ENCODE results near the gene EXOC6B. TPM values are rescaled to one million over a fixed set of nuclear protein-coding genes. Genes with fewer than 3 reads are reported as not detected.

Gene EXOC6B
- total RNA-seq, 2 experiments from 2014 or later, result 16.9 to 17.5 TPM

DNA sequence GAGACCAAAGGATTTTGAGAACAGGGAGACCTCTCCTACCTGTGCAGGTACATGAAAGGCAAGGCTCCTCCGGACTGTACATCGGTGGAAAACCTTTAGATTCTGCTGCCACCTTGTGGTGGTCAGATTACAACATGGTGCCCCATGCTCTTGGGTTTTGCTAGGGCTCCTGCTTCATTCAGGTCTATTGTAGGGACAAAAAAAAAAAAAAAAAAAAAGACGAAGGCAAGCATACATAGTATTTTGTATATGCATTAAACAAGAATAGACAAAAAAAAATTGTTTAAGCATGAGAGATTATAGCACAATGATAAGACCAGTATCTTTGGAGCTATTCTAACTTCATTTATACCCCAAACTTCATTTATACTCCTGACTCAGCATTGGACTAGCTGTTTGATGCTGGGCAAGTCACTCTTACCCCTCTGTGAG, 34.0 kb upstream of the EXOC6B start:
- Histone ChIP-seq H3K9me3 (ENCODE audit: control insufficient read depth in 1 of 2, insufficient read depth in 1 of 2, low read length in 2 of 2) (no peaks in the 10 kb centered on the region), H3K27ac (ENCODE audit: low read depth in 1 of 2, low read length in 2 of 2) (no peak overlapping the region), H3K4me1 (ENCODE audit: insufficient read depth, low read length) (peaks cover 10% of the 10 kb centered on the region), H3K36me3 (ENCODE audit: insufficient read depth, low read length) (no peaks in the 10 kb centered on the region), H3K4me3 (ENCODE audit: low read length) (no peak overlapping the region), H3K27me3 (ENCODE audit: control insufficient read depth in 1 of 2, insufficient read depth in 2 of 2, low read length in 2 of 2) (peaks cover 19 to 53% of the 10 kb centered on the region in 2 experiments)
- TF ChIP-seq, protein P1, sequence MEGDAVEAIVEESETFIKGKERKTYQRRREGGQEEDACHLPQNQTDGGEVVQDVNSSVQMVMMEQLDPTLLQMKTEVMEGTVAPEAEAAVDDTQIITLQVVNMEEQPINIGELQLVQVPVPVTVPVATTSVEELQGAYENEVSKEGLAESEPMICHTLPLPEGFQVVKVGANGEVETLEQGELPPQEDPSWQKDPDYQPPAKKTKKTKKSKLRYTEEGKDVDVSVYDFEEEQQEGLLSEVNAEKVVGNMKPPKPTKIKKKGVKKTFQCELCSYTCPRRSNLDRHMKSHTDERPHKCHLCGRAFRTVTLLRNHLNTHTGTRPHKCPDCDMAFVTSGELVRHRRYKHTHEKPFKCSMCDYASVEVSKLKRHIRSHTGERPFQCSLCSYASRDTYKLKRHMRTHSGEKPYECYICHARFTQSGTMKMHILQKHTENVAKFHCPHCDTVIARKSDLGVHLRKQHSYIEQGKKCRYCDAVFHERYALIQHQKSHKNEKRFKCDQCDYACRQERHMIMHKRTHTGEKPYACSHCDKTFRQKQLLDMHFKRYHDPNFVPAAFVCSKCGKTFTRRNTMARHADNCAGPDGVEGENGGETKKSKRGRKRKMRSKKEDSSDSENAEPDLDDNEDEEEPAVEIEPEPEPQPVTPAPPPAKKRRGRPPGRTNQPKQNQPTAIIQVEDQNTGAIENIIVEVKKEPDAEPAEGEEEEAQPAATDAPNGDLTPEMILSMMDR (IDR thresholded peaks at IDR 0.05), result peak; percentile 67
- ATAC-seq (ENCODE audit: poor library complexity) (peak; percentile 71), DNase-seq (peak; percentile 40 to 81 (median 48))
- Mint-ChIP-seq H3K4me1 (ENCODE audit: low read depth) (peaks cover 6% of the 10 kb centered on the region), H3K4me3 (no peak overlapping the region), H3K36me3 (ENCODE audit: low read depth) (no peaks in the 10 kb centered on the region), H3K27ac (no peak overlapping the region), H3K27me3 (peaks cover 74% of the 10 kb centered on the region), H3K9me3 (no peaks in the 10 kb centered on the region)
- POLR2A ChIA-PET, result no interaction called here
- CTCF ChIA-PET, result interaction anchor here (0.6 to 1.7 kb wide), 9 partner anchors 12 to 424 kb away, joined by 3 to 11 read pairs (median 4); no protein-coding TSS in a partner anchor
- intact Hi-C loops (cut with DNase I, micrococcal nuclease), result loop anchor here (1.0 to 10.0 kb wide), 3 partner anchors 89 to 1315 kb away; no protein-coding TSS in a partner anchor

GRCh38 chr2:72851333-72851732, 25.5 kb upstream of the EXOC6B start:
- intact Hi-C loops (cut with DNase I, micrococcal nuclease), result no loop called here
- no peak overlapping the region for H3K27ac ChIP-seq (ENCODE audit: low read depth in 1 of 2, low read length in 2 of 2)
- DNase-seq (no peak), ATAC-seq (ENCODE audit: poor library complexity) (no peak)
- Mint-ChIP-seq H3K27me3 (peaks cover 46% of the 10 kb centered on the region), H3K9me3 (no peaks in the 10 kb centered on the region), H3K36me3 (ENCODE audit: low read depth) (no peaks in the 10 kb centered on the region), H3K4me3 (no peak overlapping the region), H3K27ac (no peak overlapping the region), H3K4me1 (ENCODE audit: low read depth) (no peaks in the 10 kb centered on the region)
- H3K4me1 ChIP-seq (ENCODE audit: insufficient read depth, low read length), result no peaks in the 10 kb centered on the region
- CTCF ChIA-PET, result no interaction called here
- POLR2A ChIA-PET, result no interaction called here
- no peaks in the 10 kb centered on the region for H3K36me3 ChIP-seq (ENCODE audit: insufficient read depth, low read length)
- no peak overlapping the region for H3K4me3 ChIP-seq (ENCODE audit: low read length)
- TF ChIP-seq, protein P1 (IDR thresholded peaks at IDR 0.05), result no peak
- H3K27me3 ChIP-seq (ENCODE audit: control insufficient read depth in 1 of 2, insufficient read depth in 2 of 2, low read length in 2 of 2), result peaks cover 2 to 22% of the 10 kb centered on the region in 2 experiments
- no peaks in the 10 kb centered on the region for H3K9me3 ChIP-seq (ENCODE audit: control insufficient read depth in 1 of 2, insufficient read depth in 1 of 2, low read length in 2 of 2)

DNA sequence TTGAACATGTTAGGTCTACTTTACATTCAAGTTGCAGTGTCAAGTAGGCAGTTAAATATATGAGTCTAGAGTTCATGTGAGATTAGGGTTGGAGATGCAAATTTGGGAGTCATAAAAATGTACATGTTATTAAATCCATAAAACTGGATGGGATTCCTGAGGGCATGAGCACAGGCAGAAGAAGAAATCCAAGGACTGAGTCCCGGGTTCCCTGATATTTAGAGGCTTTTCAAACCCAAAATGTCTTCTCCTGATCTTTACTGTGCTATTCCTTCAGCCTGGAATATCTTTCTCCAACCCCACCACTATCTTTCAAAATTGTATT, 23.3 kb upstream of the EXOC6B start:
- H3K4me3 Mint-ChIP-seq, result no peak overlapping the region
- no peaks in the 10 kb centered on the region for H3K4me1 ChIP-seq (ENCODE audit: insufficient read depth, low read length)
- H3K27me3 Mint-ChIP-seq, result peaks cover 35% of the 10 kb centered on the region
- intact Hi-C loops (cut with DNase I, micrococcal nuclease), result no loop called here
- TF ChIP-seq, protein P1 (IDR thresholded peaks at IDR 0.05), result no peak
- POLR2A ChIA-PET, result no interaction called here
- peaks cover 5 to 14% of the 10 kb centered on the region in 2 experiments for H3K27me3 ChIP-seq (ENCODE audit: control insufficient read depth in 1 of 2, insufficient read depth in 2 of 2, low read length in 2 of 2)
- H3K36me3 Mint-ChIP-seq (ENCODE audit: low read depth), result no peaks in the 10 kb centered on the region
- CTCF ChIA-PET, result no interaction called here
- H3K27ac ChIP-seq (ENCODE audit: low read depth in 1 of 2, low read length in 2 of 2), result no peak overlapping the region
- H3K4me3 ChIP-seq (ENCODE audit: low read length), result no peak overlapping the region
- H3K36me3 ChIP-seq (ENCODE audit: insufficient read depth, low read length), result no peaks in the 10 kb centered on the region
- H3K27ac Mint-ChIP-seq, result no peak overlapping the region
- H3K9me3 ChIP-seq (ENCODE audit: control insufficient read depth in 1 of 2, insufficient read depth in 1 of 2, low read length in 2 of 2), result no peaks in the 10 kb centered on the region
- ATAC-seq (ENCODE audit: poor library complexity) (no peak), DNase-seq (no peak)
- no peaks in the 10 kb centered on the region for H3K4me1 Mint-ChIP-seq (ENCODE audit: low read depth)
- no peaks in the 10 kb centered on the region for H3K9me3 Mint-ChIP-seq
